GM12873 (cell line): Measurements from ENCODE around the gene TMEM208.

Experiments
- CTCF ChIP-seq: IDR thresholded peaks from 2 replicates; pipeline ENCODE4 v1.5.1; 2012; ENCODE audit warnings: low read depth, mild to moderate bottlenecking, moderate library complexity, low read length, control low read depth; ENCODE audit not compliant: insufficient read depth; ENCODE audit errors: missing control alignments

Gene TMEM208

GRCh38 chr16:67226804-67227566, at the start of gene TMEM208:
TSS of gene TMEM208 (plus strand) at chr16:67227130. CDS start at chr16:67227219, 89 bp downstream.
- TF ChIP-seq CTCF: no peak

- no peak for TF ChIP-seq CTCF
These were observed 48.9 kb upstream of the TMEM208 start for GRCh38 chr16:67177743-67178699.

GRCh38 chr16:67179421-67180080, 47.4 kb upstream of the TMEM208 start:
- TF ChIP-seq CTCF: peak; percentile 33

GRCh38 chr16:67180166-67180565, 46.8 kb upstream of the TMEM208 start:
- TF ChIP-seq CTCF: no peak

- TF ChIP-seq CTCF: no peak
These were observed 45.6 kb upstream of the TMEM208 start for GRCh38 chr16:67181346-67181745.

GRCh38 chr16:67182288-67182687, 44.6 kb upstream of the TMEM208 start:
- no peak for TF ChIP-seq CTCF

- no peak for TF ChIP-seq CTCF
These were observed 43.7 kb upstream of the TMEM208 start for GRCh38 chr16:67183284-67183626.
